Upper lobe of left lung (tissue), 6 donors: ENCODE measurements around the gene NKD2. TPM values are rescaled to one million over a fixed set of nuclear protein-coding genes. Genes with fewer than 3 reads are reported as not detected.

Source experiments
- ATAC-seq, 2 donors: fragments of 200-7000 bp; cut with Tn5 transposase; one replicate each; pipeline ENCODE4 v1.9.1; 2022; ENCODE audit warnings: mild to moderate bottlenecking in 2 of 2, moderate library complexity in 2 of 2; ENCODE audit not compliant: low FRiP score in 2 of 2
- DNase-seq, 2 donors: peaks; one replicate each; pipeline ENCODE4 v3.0.0-alpha.2; 2019 to 2020
- H3K27ac ChIP-seq, 4 donors: fragments of 200-600 bp; sonication (generic); one replicate each; pipeline ENCODE4 v1.5.1; 2016 to 2019
- H3K27me3 ChIP-seq, 4 donors: fragments of 200-600 bp; sonication (generic); one replicate each; pipeline ENCODE4 v1.5.1; 2017 to 2019
- H3K36me3 ChIP-seq, 4 donors: fragments of 200-600 bp; sonication (generic); one replicate each; pipeline ENCODE4 v1.5.1; 2016 to 2019
- H3K4me1 ChIP-seq, 4 donors: fragments of 200-600 bp; sonication (generic); one replicate each; pipeline ENCODE4 v1.5.1; 2018 to 2019
- H3K4me3 ChIP-seq, 4 donors: fragments of 200-600 bp; sonication (generic); one replicate each; pipeline ENCODE4 v1.5.1; 2017 to 2019; ENCODE audit warnings: mild to moderate bottlenecking in 2 of 4, moderate library complexity in 1 of 4
- H3K9me3 ChIP-seq, 4 donors: fragments of 200-600 bp; sonication (generic); one replicate each; pipeline ENCODE4 v1.5.1; 2018 to 2019
- CTCF ChIP-seq, 6 experiments: fragments of 450-650 bp in 4 of 6; fragments of 200-600 bp in 2 of 6; sonication (generic) in 2 of 6; IDR thresholded peaks; one replicate each; pipeline ENCODE4 v1.5.1; 2016 to 2019; ENCODE audit warnings: antibody characterized with exemption in 6 of 6
- EP300 ChIP-seq, 4 donors: sonication (generic); formaldehyde crosslinking; IDR thresholded peaks; one replicate each; pipeline ENCODE4 v1.5.1; 2017; ENCODE audit warnings: antibody characterized with exemption in 4 of 4, control low read depth in 2 of 4
- POLR2A ChIP-seq, 4 donors: fragments of 450-650 bp; IDR thresholded peaks; one replicate each; pipeline ENCODE4 v1.5.1; 2016 to 2017; ENCODE audit warnings: antibody characterized with exemption in 4 of 4, mild to moderate bottlenecking in 2 of 4
- POLR2AphosphoS5 ChIP-seq, 2 donors: sonication (generic); formaldehyde crosslinking; IDR thresholded peaks; one replicate each; pipeline ENCODE4 v1.5.1; 2017; ENCODE audit warnings: antibody characterized with exemption in 2 of 2
- WGBS, 2 donors: methylation state at CpG; one replicate each; pipeline ENCODE4 v1.1.5; 2017 to 2018; 5-methylcytosine and 5-hydroxymethylcytosine counted together
- total RNA-seq, 6 donors: library from RNA; depleted of rRNA in 4 of 6; stranded (reverse); fragments of >200 nt in 4 of 6; gene quantifications; one replicate each; pipeline versions ENCODE4 v1.1.0 to v1.2.1, GENCODE V29; 2016 to 2021
- donor health status: DM: no; HTN: no; CAD: no; lungs with moderate emphysema.
- donor health status: DM: no; HTN: yes; CAD: no; lungs with severe emphysema.

Gene NKD2
- total RNA-seq, 6 donors from 2014 or later = 8.9 to 126 (median 50.6) TPM

GRCh38 chr5:1048162-1048721, 39.6 kb downstream of the NKD2 start:
- DNase-seq (no peak), ATAC-seq (no peak)
- no peaks in the 10 kb centered on the region for H3K27me3 ChIP-seq
- H3K36me3 ChIP-seq = peaks cover 0 to 30% (median 18%) of the 10 kb centered on the region in 4 donors
- H3K4me3 ChIP-seq = no peak overlapping the region
- TF ChIP-seq EP300 (IDR thresholded peaks at IDR 0.05) (no peak), POLR2A (IDR thresholded peaks at IDR 0.05) (no peak), POLR2AphosphoS5 (IDR thresholded peaks at IDR 0.05) (no peak), CTCF (IDR thresholded peaks at IDR 0.05) (no peak)
- 83 to 86% methylated on average over 11 of the region's 11 CpGs for WGBS, 2 donors
- no peaks in the 10 kb centered on the region for H3K4me1 ChIP-seq
- H3K27ac ChIP-seq = no peak overlapping the region
- no peaks in the 10 kb centered on the region for H3K9me3 ChIP-seq

- no peak for TF ChIP-seq CTCF (IDR thresholded peaks at IDR 0.05)
- TF ChIP-seq EP300 (IDR thresholded peaks at IDR 0.05) = no peak
- no peak for TF ChIP-seq POLR2A (IDR thresholded peaks at IDR 0.05)
- no peak for TF ChIP-seq POLR2AphosphoS5 (IDR thresholded peaks at IDR 0.05)
- Histone ChIP-seq H3K9me3 (no peaks in the 10 kb centered on the region), H3K36me3 (peaks cover 0 to 36% (median 22%) of the 10 kb centered on the region in 4 donors), H3K4me3 (no peak overlapping the region), H3K4me1 (no peaks in the 10 kb centered on the region), H3K27ac (no peak overlapping the region), H3K27me3 (no peaks in the 10 kb centered on the region)
- 86 to 93% methylated on average over 23 to 33 of the region's 39 CpGs for WGBS, 2 donors
- ATAC-seq (no peak), DNase-seq (peak in 1 of 2 donors; percentile 75)
These were observed 40.5 kb downstream of the NKD2 start for GRCh38 chr5:1048861-1049838.

GRCh38 chr5:1050423-1051365, 42.1 kb downstream of the NKD2 start:
- peaks cover 0 to 50% (median 28%) of the 10 kb centered on the region in 4 donors for H3K36me3 ChIP-seq
- no peaks in the 10 kb centered on the region for H3K27me3 ChIP-seq
- ATAC-seq (no peak), DNase-seq (peak in 1 of 2 donors; percentile 54)
- WGBS, 2 donors = 81 to 85% methylated on average over 12 to 17 of the region's 29 CpGs
- no peak overlapping the region for H3K4me3 ChIP-seq
- H3K4me1 ChIP-seq = no peaks in the 10 kb centered on the region
- no peak for TF ChIP-seq EP300 (IDR thresholded peaks at IDR 0.05)
- TF ChIP-seq CTCF (IDR thresholded peaks at IDR 0.05) = no peak
- TF ChIP-seq POLR2AphosphoS5 (IDR thresholded peaks at IDR 0.05) = no peak
- TF ChIP-seq POLR2A (IDR thresholded peaks at IDR 0.05) = no peak
- no peaks in the 10 kb centered on the region for H3K9me3 ChIP-seq
- no peak overlapping the region for H3K27ac ChIP-seq

GRCh38 chr5:1051366-1051720, 42.7 kb downstream of the NKD2 start:
- H3K4me3 ChIP-seq = no peak overlapping the region
- no peak for ATAC-seq
- H3K4me1 ChIP-seq = no peaks in the 10 kb centered on the region
- no peaks in the 10 kb centered on the region for H3K27me3 ChIP-seq
- no peaks in the 10 kb centered on the region for H3K9me3 ChIP-seq
- DNase-seq = peak in 1 of 2 donors; percentile 74
- 83 to 100% methylated on average over 8 to 15 of the region's 16 CpGs for WGBS, 2 donors
- no peak for TF ChIP-seq POLR2A (IDR thresholded peaks at IDR 0.05)
- TF ChIP-seq EP300 (IDR thresholded peaks at IDR 0.05) = no peak
- no peak for TF ChIP-seq CTCF (IDR thresholded peaks at IDR 0.05)
- TF ChIP-seq POLR2AphosphoS5 (IDR thresholded peaks at IDR 0.05) = no peak
- H3K27ac ChIP-seq = no peak overlapping the region
- peaks cover 0 to 56% (median 34%) of the 10 kb centered on the region in 4 donors for H3K36me3 ChIP-seq
